ENCODE results near the gene ACTA2.

Gene ACTA2

DNA sequence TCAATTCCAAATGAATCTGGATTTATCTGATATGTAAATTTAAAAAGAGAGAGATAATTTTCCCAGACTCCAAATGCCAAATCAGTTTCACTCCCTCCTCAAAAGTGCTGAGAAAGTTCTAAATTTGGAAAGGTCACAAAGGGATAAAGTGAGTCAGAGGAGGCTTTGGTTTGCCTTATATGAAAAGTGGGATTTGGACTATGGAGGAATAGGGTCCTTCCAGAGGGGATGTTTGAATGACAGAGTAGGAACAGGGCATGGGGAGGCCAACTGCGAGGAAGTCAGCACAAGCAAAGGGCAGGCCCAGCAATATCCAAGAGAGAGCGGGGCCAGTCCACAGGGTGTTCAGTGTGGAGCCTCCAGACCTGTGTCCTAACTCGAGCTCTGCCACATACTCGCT is 28.2 kb upstream of the ACTA2 start:
- no peak for DNase-seq

DNA sequence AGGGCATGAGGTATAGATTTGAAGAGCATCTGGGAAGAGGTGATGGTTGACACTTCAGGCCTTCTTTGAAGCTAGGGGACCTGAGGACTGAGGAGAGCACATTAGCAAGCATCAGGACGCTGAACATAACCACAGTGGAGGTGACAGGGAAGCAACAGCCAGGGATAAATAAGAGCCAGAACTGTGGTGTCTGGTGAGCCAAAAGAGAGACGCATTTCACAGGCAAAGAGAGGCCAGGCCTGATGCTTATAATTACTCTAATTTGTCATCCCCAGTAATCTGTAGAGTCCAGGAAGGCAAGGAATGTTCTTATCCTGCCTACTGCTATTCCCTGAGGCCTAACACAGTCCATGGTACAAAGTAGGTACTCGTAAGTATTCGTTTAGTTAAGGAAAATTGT is 27.7 kb upstream of the ACTA2 start:
- no peak for DNase-seq

DNA sequence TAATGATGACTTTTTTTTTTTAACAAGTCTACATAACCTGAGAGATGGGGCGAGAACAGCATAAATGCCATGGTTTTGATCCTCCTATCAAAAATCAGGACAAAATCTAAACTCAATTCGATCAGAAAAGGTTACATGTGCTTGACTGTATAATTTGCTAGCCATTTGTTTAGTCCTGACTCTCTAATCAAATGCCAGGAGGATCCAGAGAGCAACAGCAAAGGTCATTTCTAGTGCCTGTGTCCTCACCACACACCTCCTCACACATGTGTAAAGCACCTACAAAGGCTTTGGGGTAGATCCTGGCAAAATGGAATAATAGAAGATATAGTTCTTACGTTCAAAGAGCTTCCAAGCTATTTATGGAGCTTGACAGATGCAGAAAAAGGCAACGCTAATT is 27.0 kb upstream of the ACTA2 start:
- no peak for DNase-seq

DNA sequence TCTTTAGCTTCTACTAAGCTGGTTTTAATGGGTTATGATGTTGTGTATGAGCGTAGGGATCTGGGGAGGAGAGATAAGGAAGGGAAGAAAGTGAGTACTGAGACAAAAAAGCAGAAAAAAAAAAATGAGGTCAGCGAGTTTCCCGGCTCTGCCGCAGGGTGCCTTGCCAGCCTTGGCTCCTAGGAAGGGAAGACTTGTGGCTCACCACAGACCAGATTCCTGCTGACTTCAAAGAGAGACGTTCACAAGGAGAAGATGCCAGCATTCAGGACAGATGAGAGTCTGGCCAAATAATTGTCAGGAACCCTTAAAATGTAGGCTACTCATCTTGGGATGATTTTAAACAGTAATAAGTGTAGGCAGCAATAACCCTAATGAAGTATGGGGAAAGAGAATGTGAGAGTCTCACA is 26.6 kb upstream of the ACTA2 start:
- DNase-seq = no peak

DNA sequence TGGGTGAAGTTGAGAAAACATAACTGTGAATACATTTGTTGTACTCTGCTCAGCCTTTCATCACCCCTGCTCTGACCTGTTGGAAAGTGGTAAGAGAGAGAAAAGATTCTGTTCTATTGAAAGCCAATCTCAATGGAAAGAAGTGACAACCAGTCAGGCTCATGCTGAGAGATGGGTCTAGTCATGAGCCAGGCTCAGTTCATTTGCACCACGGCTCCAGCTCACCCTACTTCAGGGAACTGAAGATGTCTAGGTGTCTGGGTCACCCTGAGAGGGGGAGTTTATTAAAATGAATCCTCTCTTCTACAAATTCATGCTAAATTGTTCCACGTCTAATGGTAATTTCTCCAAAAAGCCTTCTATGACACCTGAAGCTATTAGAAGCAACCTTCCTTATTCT is 25.9 kb upstream of the ACTA2 start:
- no peak for DNase-seq

DNA sequence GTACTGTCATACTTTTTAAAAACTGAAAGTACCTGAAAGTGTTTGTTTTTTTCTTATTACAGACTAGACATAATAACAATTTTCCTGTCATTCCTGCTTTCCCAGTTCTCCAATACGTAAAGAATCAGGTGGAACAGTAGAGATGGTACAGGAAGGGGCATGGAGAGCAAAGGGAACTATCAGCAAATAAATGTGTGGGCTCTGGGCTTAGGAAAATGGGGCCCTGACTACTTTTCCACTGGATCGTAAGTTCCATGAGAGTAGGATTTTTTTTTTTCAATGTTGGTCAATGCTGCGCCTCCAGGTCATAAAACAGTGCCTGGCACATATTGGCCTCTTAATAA is 22.8 kb upstream of the ACTA2 start:
- no peak for DNase-seq

DNA sequence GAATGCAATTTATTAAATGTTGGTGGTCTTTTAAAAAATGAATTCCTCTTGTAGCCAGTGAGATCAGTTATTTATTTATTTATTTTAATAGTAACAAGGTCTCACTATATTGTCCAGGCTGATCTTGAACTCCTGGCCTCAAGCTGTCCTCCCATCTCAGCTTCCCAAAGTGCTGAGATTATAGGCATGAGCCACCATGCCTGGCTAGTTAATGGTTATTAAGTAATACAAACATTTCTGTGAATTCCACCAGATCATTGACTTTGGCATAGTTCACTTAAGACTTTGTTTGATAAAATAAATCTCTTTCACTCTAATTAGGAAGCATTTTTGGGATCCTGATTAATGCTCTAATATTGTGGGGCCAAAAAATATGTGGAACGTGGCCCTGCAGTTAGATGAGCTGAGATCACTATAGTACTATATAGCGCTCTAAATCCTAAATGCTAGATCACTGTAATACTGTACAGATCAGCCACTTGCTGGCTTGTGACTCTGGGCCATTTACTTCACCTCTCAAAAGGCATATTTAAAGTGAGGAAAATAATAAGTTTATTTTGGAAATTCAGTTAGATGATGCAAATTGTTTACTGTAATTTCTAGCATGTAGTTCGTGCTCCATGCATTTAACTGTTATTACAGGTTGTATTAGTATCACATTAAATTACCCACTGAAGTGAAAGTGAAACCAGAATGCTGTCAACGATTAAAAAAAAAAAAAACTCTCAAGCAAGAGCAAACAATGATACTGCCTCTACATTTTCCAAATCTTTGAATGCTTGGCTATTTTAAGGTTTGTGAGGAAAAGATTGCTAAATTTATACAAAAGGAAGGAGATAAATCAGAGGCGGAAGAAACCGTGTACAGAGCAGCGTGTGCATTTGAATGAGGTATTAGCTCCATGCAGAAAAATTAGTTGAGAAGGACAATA is 22.1 kb upstream of the ACTA2 start:
- no peak for DNase-seq

DNA sequence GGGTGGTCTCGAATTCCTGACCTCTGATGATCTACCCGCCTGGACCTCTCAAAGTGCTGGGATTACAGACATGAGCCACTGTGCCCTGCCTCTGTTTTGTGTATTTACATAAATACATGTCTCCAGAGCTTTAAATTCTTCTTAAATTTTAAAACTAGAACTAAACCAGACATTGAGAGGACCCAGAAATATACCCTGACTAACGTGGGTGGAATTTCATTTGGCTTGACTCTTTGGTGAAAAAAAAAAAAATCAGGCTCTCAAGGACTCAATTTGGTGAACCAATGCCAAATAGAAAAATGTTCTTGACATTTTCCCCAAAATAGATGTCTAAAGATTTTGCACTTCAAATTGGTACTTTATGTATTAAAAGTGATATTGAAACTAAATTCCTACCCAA is 21.4 kb upstream of the ACTA2 start:
- DNase-seq = no peak

DNA sequence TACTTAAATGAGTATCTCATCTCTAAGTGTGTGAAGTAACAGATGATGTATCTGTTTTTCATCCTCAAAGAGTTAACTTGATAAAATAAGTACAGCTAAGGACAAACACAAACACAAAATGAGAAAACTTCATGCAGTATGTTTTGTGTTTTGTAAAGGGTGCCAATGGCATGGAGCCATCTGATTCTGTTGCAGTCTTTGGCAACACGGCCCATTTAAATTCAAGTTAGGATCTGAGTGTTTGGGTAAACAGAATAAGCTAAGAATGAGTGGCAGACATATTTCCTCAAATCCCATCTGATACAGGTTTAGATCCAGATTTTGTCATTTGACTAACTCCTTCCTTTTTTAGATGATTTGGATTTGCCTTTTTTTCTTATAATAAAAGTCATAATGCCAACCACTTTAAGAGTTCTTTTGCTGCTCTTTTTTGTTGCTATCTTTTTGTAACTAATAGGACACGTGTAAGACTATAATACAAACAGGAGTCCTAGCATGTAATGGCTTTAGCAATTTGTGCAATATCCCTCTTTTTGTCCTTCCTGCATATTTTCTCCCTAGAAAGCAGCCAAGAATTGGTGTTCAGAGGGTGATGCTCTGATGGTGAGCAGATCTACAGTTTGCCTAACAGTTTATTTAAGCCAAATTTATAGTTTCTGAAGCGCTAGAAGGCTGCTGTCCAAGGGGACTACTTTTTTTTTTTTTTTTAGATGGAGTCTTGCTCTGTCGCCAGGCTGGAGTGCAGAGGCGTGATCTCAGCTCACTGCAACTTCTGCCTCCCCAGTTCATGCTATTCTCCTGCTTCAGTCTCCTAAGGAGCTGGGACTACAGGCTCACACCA is 18.9 kb upstream of the ACTA2 start:
- DNase-seq = no peak

DNA sequence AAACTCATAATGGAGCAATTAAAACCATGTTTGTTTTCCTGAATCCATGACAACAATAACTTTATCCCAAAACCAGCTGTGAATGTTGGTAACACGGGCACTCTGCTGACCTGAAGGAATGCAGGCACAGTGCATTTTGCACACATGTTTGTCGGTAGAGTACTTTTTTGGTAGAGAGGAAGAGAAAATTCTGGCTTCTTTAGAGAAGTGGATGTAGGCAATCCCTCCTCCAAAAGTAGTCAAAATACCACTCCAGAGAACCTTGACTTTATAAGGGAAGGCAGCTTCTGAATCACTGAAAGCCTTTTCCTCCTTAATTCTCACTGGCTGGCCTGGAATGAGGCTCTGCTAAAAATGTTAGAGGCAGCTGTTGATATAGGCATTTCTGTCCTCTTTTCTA is 15.8 kb upstream of the ACTA2 start:
- DNase-seq = no peak

DNA sequence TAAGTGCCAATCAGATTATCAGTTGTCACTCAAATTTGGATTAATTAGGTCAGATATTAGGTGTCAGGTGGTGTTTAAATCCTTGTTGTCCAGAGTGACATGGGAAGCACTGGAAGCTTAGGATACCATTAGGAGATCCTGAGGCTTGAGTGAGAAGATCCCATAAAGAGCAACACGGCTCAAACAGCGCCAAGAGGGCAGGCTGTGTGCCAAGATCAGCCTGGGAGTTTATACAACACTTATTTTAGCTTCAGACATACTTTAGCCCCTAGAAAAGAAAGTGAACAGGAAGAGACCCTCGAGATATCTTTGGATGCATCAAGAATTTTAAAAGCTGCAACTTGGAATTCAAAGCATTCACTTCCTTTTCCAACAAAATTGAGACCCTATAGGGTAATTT is 14.2 kb upstream of the ACTA2 start:
- no peak for DNase-seq

DNA sequence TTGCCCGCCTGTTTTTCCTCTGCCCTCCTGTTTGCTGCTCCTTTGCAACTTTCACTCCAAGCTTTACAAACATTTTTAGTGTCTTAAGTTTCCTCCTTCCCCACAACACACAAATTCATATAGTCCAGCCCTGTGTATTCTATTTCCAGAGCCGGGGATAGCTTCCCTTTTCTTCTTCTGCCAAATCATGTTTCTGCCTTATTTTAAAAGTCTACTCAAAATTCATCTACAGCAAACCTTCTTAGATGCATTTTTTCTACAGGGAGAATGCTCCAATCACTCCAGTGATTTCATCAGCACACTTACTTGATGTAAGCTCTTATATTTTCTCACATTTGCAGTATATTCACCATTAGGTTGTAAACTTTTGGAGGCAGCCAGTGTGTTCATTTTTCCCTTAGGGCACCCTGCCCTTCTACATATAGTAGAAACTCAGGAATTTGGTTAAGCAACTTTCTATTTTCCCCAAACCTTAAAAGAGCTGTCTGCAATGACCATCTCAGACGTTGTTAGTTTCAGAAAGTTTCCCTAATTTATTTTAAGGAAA is 12.4 kb upstream of the ACTA2 start:
- DNase-seq = no peak

DNA sequence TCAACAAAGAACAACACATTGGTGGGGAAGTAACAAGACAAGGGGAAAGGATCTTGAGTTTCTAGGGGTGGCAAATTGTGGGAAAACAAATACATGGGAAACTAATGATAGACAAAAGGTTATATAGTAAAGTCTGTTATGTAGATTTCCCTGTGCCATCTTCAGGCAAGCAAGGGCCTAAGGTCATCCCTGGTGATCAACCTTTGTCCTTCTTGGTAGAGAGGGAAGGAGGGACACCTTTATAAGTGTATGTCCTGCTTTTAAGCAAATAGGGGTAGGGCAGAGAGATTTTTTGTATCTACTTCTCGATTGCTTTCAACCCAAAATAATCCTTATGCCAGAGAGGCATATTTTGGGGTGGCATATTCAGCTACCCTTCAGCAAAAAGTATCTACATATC is 11.8 kb upstream of the ACTA2 start:
- DNase-seq = no peak

DNA sequence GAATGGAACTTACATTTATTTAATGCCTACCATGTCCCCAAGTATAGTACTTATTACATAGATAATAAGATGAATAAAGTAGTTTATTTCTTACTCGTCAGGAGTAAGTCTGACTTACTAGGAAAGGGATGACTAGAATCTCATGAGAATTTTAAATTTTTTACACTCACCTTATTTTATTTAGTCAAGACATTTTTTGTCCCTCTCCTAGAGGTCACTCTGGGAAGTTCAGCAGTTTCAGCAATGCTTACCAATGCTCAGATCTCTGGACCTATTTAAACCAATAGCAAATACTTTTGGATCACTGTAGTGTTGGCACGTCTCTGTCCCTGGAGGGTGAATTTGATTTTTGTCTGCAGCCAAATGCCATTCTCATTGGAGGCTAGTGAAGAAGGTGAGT is 10.7 kb upstream of the ACTA2 start:
- DNase-seq = no peak

DNA sequence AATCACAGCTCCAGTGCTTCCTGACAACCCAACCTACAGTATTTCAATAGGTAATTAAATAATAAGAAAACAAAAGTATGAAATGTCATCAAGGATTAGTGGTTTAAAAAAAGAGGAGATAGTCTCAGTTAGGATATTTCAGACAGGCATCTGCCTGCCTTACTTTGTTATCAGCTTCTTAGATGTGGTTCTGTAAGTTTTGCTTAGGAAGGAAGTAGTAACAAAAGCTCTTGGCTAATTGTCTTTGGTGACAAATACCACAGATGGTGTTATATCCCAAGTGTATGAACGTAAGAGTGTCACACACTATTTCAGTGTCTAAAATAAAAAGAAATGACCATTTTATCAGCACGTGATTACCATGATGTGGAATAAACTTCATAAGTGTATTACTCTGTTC is 9.8 kb upstream of the ACTA2 start:
- no peak for DNase-seq

DNA sequence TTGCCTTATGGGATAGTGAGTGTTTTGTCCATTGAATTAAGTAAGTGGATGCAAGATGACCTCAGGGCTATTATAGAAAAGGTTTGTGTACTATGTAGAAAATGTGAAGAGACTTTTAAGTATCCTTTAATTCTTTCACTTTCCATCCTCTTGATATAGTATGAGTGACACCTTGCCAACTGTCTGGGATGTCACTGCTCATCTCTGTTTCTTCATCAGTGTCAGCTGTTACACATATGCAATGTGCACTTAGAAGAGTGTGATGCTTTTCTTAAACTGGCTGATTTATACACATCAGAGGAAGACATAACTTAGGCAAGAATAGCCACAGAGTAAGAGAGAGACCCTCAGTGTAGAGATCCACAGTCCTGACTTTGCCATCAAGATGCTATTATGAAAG is 8.7 kb upstream of the ACTA2 start:
- no peak for DNase-seq

DNA sequence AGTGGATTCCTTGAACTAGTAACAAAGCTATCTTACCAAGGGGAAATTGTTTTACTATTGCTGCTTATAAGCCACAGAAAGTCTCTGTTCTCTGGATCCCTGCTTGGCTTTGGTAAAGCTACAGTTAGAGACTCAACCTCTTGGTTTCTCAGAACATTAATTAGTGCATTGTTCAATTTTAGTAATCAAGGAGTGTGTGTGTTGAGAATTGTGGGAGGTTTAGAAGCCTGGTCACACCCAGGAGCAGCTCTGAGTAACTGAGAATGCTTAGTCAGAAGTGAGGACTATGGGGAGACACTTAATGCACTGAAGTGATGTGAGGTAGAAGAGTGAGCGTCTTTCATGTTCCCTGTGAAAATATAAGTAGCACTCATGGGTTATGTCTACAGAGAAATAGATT is 8.2 kb upstream of the ACTA2 start:
- DNase-seq = no peak

DNA sequence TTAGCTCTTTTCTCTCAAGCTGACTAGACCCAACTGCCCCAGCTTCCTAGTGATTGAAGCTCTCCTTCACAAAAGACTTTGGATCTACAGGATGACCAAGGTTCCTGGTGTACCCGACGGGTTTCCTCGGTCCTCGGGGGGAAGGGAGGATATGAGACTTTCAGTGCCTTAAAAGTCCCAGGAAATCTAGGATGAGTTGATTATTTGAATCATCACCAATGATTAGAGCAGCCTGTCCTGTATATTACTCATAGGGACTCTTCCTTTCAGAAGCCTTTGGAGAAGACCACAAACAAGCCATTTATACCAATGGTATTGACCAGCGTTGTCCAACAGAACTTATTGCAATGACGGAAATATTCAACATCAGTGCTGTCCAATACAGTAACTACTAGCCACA is 6.1 kb upstream of the ACTA2 start:
- no peak for DNase-seq

DNA sequence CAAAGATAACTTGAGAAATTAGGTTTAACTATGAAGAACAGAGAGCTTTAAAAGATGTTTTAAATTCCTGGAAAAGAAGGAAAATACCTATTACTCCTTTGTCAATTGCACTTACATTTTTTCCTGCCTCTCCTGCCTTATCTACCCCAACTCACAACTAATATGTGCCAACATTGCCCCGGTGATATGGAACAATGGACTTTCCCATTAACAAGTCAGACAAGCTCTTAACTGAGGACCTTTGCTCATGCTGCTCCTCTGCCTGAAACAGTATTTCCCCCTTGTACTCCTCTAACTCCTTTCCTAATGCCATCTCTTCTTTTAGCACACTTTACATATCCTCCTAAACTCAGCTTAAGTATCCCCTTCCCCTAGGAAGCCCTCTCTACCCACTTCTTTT is 4.8 kb upstream of the ACTA2 start:
- no peak for DNase-seq

DNA sequence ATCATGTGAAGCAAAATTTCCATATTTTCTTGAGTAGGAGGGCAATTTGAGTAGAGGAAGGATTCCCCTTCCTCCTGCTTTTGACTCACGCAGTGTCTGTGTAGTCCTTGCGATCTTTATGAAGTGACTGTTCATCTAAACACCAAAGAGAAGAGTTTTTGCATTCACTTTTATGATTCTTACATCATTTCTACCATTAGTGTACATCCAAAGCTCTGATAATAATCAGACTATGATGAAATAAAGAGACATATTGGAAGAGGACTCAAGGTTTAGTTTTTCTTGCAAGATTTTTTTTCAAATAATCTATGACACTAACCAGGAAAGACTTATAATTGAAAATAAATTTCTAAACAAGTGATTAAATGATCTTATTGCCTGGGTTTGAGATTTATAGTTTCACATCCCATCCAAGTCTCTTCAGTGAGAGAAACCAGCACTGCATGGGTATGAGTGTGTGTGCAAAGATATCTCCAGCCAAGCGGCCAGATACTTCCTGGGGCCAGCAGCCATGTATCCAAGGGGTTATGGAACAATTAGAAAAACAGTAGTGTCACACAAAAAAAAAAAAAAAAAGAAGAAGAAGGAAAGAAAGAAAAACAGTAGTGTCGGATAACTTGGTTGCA is 2.0 kb upstream of the ACTA2 start:
- DNase-seq = no peak

DNA sequence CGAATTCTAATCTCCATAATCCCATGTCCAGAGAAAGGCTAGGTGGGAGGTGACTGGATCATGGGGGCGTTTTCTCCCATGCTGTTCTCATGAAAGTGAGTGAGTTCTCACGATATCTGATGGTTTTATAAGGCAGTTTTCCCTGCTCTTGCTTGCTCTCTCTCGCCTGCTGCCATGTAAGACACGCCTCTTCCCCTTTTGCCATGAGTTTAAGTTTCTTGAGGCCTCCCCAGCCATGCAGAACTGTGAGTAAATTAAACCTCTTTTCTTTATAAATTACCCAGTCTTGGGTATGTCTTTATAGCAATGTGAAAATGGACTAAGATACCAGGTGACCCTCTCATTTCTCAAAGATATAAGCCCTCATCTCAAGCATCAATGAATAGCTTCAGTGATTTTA is 1.1 kb upstream of the ACTA2 start:
- DNase-seq = no peak

DNA sequence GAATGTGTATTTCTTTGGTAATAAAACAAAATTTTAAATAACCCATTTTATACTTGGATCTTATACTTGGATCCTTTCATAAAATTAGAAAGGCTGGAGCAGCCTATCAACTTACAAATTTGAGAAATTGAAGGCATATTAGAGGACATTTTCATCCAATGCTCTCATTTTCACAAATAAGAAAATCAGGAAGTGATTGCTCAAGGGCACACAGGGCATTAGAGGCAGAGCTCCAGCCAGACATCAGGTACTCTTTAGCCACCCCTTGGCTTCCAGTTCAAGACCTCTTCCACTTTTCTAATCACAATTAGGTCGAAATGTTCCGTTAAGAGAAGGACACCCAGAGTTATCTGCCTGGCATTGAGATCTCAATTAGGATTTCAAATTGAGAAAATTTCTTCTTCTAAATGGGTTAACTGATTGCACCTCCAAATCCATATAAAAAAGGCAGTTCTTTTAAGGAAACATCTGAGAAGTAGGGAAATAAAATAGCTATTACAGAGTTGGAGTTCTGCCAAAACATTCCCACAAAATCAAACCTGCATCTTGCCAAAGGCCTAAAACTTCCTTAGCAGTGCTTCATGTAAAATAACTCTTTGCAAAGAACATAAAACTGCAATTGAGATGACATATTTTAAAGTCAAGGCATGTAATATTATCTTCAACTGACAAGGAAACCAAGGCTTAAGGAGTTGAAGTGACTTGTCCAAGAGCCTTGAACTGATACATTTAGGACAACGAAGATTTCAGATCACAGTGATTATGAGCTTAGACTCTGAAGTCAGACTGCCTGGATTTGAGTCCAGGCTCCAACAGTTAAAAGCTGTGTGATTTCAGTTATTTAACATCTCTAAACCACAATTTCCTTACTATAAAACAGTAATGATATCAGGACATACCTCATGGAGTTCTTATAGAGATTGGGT is 2.4 kb downstream of the ACTA2 start:
- DNase-seq = no peak

DNA sequence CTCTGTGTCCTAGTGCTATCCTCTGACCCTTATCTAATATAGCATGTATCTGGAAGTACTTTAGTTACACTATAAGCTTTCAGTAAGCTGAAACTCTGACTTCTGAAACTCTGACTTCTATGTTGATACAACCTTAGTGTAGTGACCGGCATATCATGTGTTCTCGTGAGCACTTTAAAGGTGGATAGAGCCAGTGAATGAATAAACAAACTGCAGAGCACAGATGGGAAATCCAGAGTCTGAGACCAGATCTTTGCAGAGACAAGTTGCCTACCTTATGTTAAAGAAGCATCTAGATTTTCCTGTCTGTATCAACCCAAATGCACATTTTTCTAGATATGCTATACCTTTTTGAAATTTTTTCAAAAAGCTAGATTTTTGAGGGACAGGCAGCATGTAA is 3.5 kb downstream of the ACTA2 start:
- no peak for DNase-seq

Measured in NCI-H1436 (cell line).